A673 (cell line): ENCODE measurements around the gene ITCH. TPM values are rescaled to one million over a fixed set of nuclear protein-coding genes. Genes with fewer than 3 reads are reported as not detected.
"Not testable (repeated sequence)": the region's sequence is repeated elsewhere in the genome, so short reads cannot be mapped to it uniquely, and the experiment has no call there.

Source experiments
- BruUV-seq: library from RNA; stranded (reverse); fragments of 400-500 nt; replicated peaks from 2 replicates; lab custom pipeline; 2021; lab: Mats Ljungman, UMichigan
- CTCF ChIA-PET: fragments of 300-600 bp; sonication (Branson Sonifier 250); formaldehyde crosslinking; loops from one replicate; lab custom pipeline; 2022; ENCODE audit warnings: antibody characterized with exemption; lab: Charles Lee
- POLR2A ChIA-PET: fragments of 300-600 bp; sonication (Branson Sonifier 250); formaldehyde crosslinking; loops from one replicate; lab custom pipeline; 2022; ENCODE audit warnings: antibody characterized with exemption; ENCODE audit not compliant: low non-redundant PET; lab: Charles Lee
- DNase-seq: peaks from one replicate; pipeline ENCODE4 v3.0.0-alpha.2; 2015; ENCODE audit warnings: low spot score
- H3K27ac ChIP-seq: fragments of 200-600 bp; sonication (generic); 2 replicates; pipeline ENCODE4 v1.5.1; 2016; ENCODE audit warnings: mixed run types, low read depth, mild to moderate bottlenecking, mixed read lengths, antibody characterized with exemption, low read length; ENCODE audit not compliant: poor library complexity, severe bottlenecking
- H3K27me3 ChIP-seq: fragments of 200-600 bp; sonication (generic); replicated peaks from 2 replicates; pipeline ENCODE4 v1.6.1; 2017; ENCODE audit warnings: mixed run types, low read depth, mild to moderate bottlenecking, mixed read lengths, antibody characterized with exemption, low read length; ENCODE audit not compliant: insufficient read depth, poor library complexity
- H3K36me3 ChIP-seq: fragments of 200-600 bp; sonication (generic); 2 replicates; pipeline ENCODE4 v1.6.1; 2016; ENCODE audit warnings: mixed run types, mild to moderate bottlenecking, mixed read lengths, antibody characterized with exemption, low read length; ENCODE audit not compliant: insufficient read depth, poor library complexity, severe bottlenecking
- H3K4me1 ChIP-seq: fragments of 200-600 bp; sonication (generic); 2 replicates; pipeline ENCODE4 v1.6.1; 2017; ENCODE audit warnings: mixed run types, mild to moderate bottlenecking, mixed read lengths, antibody characterized with exemption, low read length; ENCODE audit not compliant: insufficient read depth, poor library complexity, severe bottlenecking
- H3K4me3 ChIP-seq: fragments of 200-600 bp; sonication (generic); 2 replicates; pipeline ENCODE4 v1.5.1; 2016; ENCODE audit warnings: low read depth, mixed run types, mild to moderate bottlenecking, mixed read lengths, low read length; ENCODE audit not compliant: poor library complexity, severe bottlenecking
- H3K9me3 ChIP-seq: fragments of 200-600 bp; sonication (generic); 2 replicates; pipeline ENCODE4 v1.6.1; 2016; ENCODE audit warnings: mixed run types, low read depth, mild to moderate bottlenecking, mixed read lengths, antibody characterized with exemption, low read length; ENCODE audit not compliant: poor library complexity, severe bottlenecking
- CTCF ChIP-seq: fragments of 300-800, 200-600 bp; sonication (generic); conservative IDR thresholded peaks from 2 replicates; pipeline ENCODE4 v1.5.1; 2017; ENCODE audit warnings: low read depth, mild to moderate bottlenecking, antibody characterized with exemption, low read length, moderate library complexity, mixed read lengths
- EZH2 ChIP-seq: fragments of 200-600 bp; sonication (generic); IDR thresholded peaks from 2 replicates; pipeline ENCODE4 v1.6.1; 2017; ENCODE audit warnings: borderline replicate concordance, low read depth, mild to moderate bottlenecking, mixed read lengths, antibody characterized with exemption, low read length; ENCODE audit not compliant: poor library complexity, severe bottlenecking
- intact Hi-C: fragments of 100-400 bp; cut with micrococcal nuclease; formaldehyde crosslinking; loops from one replicate; pipeline ENCODE4 v1.10.0; 2022; ENCODE audit not compliant: unreplicated experiment
- total RNA-seq: library from RNA; stranded (reverse); gene quantifications from 2 replicates; pipeline ENCODE4 v1.2.3, GENCODE V29; 2021

ITCH gene
- total RNA-seq, 1 experiment from 2014 or later: 56.2 TPM

- DNase-seq: no peak
- POLR2A ChIA-PET: interaction anchor here (0.6 kb wide), 1 partner anchor 11 kb away, joined by 3 read pairs; no protein-coding TSS in a partner anchor
- no peak for TF ChIP-seq EZH2
- no peak overlapping the region for H3K27ac ChIP-seq
- intact Hi-C loops: no loop called here
- H3K4me1 ChIP-seq: peaks cover 14% of the 10 kb centered on the region
- H3K36me3 ChIP-seq: no peaks in the 10 kb centered on the region
- no peak overlapping the region for H3K4me3 ChIP-seq
- H3K9me3 ChIP-seq: no peaks in the 10 kb centered on the region
- BruUV-seq: no TSS peak
- H3K27me3 ChIP-seq: no peaks in the 10 kb centered on the region
- CTCF ChIA-PET: no interaction called here
Measured at GRCh38 chr20:34324541-34324940, 38.5 kb upstream of the ITCH start.

GRCh38 chr20:34328207-34328606 is 34.9 kb upstream of the ITCH start:
- POLR2A ChIA-PET, CTCF ChIA-PET, H3K4me3 ChIP-seq, intact Hi-C loops, H3K36me3 ChIP-seq, H3K9me3 ChIP-seq, H3K27me3 ChIP-seq, H3K27ac ChIP-seq, H3K4me1 ChIP-seq, DNase-seq, BruUV-seq: not testable (repeated sequence)

- Histone ChIP-seq H3K4me3 (no peak overlapping the region), H3K9me3 (no peaks in the 10 kb centered on the region), H3K4me1 (no peaks in the 10 kb centered on the region), H3K27ac (no peak overlapping the region), H3K27me3 (no peaks in the 10 kb centered on the region), H3K36me3 (no peaks in the 10 kb centered on the region)
- TF ChIP-seq CTCF (no peak), EZH2 (no peak)
- DNase-seq: no peak
- CTCF ChIA-PET: no interaction called here
- POLR2A ChIA-PET: no interaction called here
- no TSS peak for BruUV-seq
- intact Hi-C loops: no loop called here
Measured at GRCh38 chr20:34328928-34329677, 34.0 kb upstream of the ITCH start.

DNA sequence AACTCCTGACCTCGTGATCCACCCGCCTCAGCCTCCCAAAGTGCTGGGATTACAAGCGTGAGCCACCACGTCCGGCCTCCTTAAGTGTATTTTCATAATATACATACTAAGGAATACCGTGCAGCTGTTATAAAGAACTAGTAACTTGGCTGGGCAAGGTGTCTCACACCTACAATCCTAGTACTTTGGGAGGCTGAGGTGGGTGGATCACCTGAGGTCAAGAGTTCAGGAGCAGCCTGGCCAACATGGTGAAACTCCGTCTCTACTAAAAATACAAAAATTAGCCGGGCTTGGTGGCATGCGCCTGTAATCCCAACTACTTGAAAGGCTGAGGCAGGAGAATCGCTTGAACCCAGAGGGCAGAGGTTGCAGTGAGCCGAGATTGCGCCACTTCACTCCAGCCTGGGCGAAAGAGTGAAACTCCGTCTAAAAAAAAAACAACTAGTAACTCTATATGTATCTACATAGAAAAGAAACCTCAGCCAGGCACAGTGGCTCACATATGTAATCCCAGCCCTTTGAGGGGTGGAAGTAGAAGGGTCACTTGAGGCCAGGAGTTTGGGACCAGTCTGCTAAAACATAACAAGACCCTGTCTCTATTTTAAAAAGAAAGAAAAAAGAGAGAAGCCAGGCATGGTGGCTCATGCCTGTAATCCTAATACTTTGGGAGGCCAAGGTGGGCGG is 32.1 kb upstream of the ITCH start:
- H3K27me3 ChIP-seq, H3K4me1 ChIP-seq, H3K27ac ChIP-seq, intact Hi-C loops, CTCF ChIA-PET, H3K9me3 ChIP-seq, H3K4me3 ChIP-seq, H3K36me3 ChIP-seq, DNase-seq, POLR2A ChIA-PET, BruUV-seq: not testable (repeated sequence)
